HepG2 (cell line): Measurements from ENCODE around the gene CHRNB4.

ENCODE experiments used
- ARNT ChIP-seq: fragments of 450-650 bp; IDR thresholded peaks from 2 replicates; pipeline ENCODE4 v1.6.1; 2017
- CBX1 ChIP-seq: IDR thresholded peaks from one replicate; pipeline ENCODE4 v1.6.1; 2016; ENCODE audit warnings: antibody characterized with exemption, low read depth
- CTCF ChIP-seq: sonication (generic); formaldehyde crosslinking; IDR thresholded peaks from 2 replicates; pipeline ENCODE4 v1.5.0; 2020; ENCODE audit warnings: mild to moderate bottlenecking, missing genetic modification reagents, moderate library complexity
- NAIF1 ChIP-seq: sonication (generic); formaldehyde crosslinking; IDR thresholded peaks from 2 replicates; pipeline ENCODE4 v1.5.0; 2020; ENCODE audit warnings: mild to moderate bottlenecking, missing genetic modification reagents, borderline replicate concordance
- NFYB ChIP-seq: sonication (generic); formaldehyde crosslinking; IDR thresholded peaks from 2 replicates; pipeline ENCODE4 v1.4.0; 2020; ENCODE audit warnings: missing genetic modification reagents
- SMAD3 ChIP-seq: sonication (generic); formaldehyde crosslinking; IDR thresholded peaks from 2 replicates; pipeline ENCODE4 v1.4.0; 2020; ENCODE audit warnings: missing genetic modification reagents
- SRF ChIP-seq: IDR thresholded peaks from 2 replicates; pipeline ENCODE4 v1.6.1; 2011; ENCODE audit warnings: mild to moderate bottlenecking, low read depth, low read length, moderate library complexity
- ZNF33A ChIP-seq: sonication (generic); formaldehyde crosslinking; IDR thresholded peaks from 2 replicates; pipeline ENCODE4 v1.5.1; 2020; ENCODE audit warnings: missing genetic modification reagents, mild to moderate bottlenecking, moderate library complexity, borderline replicate concordance
- ZNF589 ChIP-seq: sonication (generic); formaldehyde crosslinking; conservative IDR thresholded peaks from 2 replicates; pipeline ENCODE4 v1.8.0; 2022; ENCODE audit warnings: mild to moderate bottlenecking, moderate library complexity, missing genetic modification reagents

- TF ChIP-seq CBX1 = no peak
- no peak for TF ChIP-seq NAIF1
- no peak for TF ChIP-seq ZNF33A (CRISPR knock-in tag)
- no peak for TF ChIP-seq NFYB (CRISPR knock-in tag)
- TF ChIP-seq ZNF589 (CRISPR knock-in tag) = no peak
- TF ChIP-seq SRF = no peak
- no peak for TF ChIP-seq CTCF (CRISPR knock-in tag)
- no peak for TF ChIP-seq ARNT
- no peak for TF ChIP-seq SMAD3
Observed at GRCh38 chr15:78675206-78675605, 34.2 kb upstream of the CHRNB4 start.
